Stimulated activated CD4-positive, alpha-beta T cell treated with anti-CD3 and anti-CD28 coated beads, Interleukin-12 subunit alpha, Interleukin-12 subunit beta, amount 100 ng/mL, for 24 hours (primary cell): Measurements from ENCODE around the gene JCHAIN.
"Not testable (repeated sequence)": the region's sequence is repeated elsewhere in the genome, so short reads cannot be mapped to it uniquely, and the experiment has no call there.

Source experiments
- DNase-seq, 2 experiments: peaks; one replicate each; pipeline ENCODE4 v3.0.0-alpha.2; 2020; ENCODE audit warnings: low read depth in 2 of 2

JCHAIN gene

DNA sequence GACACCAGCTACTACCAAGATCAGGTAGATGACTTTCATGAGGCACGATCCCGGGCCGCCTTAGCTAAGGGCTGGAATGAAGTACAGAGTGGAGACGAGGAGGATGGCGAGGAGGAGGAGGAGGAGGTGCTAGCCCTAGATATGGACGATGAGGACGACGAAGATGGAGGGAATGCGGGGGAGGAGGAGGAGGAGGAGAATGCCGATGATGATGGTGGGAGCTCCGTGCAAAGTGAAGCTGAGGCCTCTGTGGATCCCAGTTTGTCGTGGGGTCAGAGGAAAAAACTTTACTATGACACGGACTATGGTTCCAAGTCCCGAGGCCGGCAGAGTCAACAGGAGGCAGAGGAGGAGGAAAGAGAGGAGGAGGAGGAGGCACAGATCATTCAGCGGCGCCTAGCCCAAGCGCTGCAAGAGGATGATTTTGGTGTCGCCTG is 22.5 kb upstream of the JCHAIN start:
- DNase-seq = no peak

DNA sequence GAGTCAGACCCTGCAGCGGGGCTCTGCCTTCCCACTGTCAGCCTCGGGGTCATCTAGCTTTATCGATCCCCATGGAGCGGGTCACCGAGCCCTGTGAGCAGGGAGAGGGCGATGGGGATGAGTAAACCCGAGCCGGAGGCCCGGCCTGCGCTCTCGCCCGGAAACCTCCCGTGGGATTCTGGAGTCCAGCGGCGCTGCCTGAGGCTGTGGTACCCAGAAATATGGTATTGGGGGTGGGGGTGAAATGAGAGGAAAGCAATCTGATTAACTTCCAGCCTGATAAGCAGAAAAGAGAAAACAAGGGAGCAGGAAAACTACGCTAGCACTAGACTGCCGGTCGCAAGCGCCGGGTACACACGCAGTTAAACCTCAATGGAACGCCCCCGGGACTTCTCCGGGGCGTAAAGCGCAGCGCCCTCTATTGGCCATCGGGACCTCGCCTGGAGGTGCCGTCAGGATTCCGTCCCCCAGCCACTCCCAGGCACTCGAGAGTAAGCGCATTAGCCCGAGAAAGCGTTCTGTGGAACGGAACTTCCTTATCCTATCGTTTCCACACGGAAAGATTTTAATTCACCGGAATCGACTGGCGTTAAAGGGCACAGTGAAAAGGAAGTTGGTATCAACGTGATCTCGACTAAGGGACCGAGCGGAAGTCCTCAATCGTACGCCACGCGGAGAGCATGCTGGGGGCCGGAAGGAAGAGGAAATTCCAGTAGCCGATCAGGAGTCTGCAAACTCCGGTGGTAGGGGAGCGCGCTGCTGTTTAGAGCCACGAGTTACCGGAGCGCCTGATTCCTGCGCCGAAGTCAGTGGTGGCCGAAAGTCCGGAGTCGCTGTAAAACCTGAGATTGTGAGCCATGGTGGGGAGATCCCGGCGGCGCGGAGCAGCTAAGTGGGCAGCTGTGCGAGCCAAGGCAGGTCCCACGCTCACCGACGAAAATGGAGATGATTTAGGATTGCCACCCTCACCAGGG is 21.8 kb upstream of the JCHAIN start, which contains the start of gene UTP3:
Gene UTP3 (plus strand): TSS at position 712 of the 974 bp plus-strand sequence. CDS start 146 bp downstream, at position 858.
- peak; percentile 90 to 92 for DNase-seq

DNA sequence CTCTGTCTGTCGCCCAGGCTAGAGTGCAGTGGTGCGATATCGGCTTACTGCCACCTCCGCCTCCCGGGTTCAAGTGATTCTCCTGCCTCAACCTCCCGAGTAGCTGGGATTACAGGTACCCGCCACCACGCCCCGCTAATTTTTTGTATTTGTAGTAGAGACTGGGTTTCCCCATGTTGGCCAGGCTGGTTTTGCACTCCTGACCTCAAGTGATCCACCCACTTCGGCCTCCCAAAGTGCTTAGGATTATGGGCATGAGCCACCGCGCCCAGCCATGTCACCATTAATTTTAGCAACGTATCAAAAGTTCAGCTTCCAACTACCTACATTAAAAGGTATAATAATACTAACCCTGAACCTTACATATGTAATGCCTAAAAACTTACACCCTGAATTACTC is 21.1 kb upstream of the JCHAIN start:
- DNase-seq = no peak

DNA sequence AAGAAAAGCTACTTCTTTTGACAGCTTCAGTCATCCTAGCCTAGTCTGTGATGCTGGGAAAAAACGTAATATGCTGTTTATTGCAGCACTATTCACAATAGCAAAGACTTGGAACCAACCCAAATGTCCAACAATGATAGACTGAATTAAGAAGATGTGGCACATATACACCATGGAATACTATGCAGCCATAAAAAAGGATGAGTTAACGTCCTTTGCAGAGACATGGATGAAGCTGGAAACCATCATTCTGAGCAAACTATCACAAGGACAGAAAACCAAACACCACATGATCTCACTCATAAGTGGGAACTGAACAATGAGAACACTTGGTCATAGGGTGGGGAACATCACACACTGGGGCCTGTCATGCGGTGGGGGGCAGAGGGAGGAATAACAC is 15.8 kb upstream of the JCHAIN start:
- not testable (repeated sequence) for DNase-seq

DNA sequence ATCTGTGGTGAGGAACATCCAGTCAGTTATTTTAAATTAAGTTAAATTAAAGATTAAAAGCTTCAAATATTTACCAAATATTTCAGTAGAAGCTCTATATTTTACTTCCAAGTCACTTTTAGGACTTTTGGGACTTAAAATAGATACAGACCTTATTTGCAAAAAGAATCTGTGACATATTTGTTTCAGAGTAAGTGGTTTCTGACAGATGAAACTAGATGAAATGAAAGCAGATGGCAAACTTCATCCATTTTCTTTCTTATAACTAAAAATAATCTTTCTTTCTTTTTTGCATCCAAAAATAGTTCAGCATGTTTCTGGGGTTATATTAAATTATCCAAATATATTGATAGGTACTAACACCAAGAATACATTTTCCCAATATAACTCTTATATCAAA is 15.4 kb upstream of the JCHAIN start:
- DNase-seq = no peak

DNA sequence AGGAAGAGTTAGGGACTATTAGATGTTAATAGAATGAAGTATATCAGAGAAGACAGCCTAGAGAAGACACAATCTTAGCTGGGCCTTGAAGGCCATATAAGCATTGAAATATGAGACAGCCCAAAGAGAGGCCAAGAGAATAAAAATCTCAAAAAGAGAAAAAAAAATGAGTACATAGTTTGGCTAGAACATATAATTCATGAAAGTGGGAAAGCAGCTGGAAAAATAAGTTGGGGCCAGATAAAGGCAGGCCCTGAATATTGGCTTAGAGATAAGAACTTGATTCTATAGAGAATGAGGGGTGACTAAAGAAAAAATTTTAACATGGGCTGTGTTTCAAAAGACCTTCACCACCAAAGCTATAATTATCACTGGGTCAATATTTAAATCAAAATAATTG is 14.6 kb upstream of the JCHAIN start:
- DNase-seq = no peak

DNA sequence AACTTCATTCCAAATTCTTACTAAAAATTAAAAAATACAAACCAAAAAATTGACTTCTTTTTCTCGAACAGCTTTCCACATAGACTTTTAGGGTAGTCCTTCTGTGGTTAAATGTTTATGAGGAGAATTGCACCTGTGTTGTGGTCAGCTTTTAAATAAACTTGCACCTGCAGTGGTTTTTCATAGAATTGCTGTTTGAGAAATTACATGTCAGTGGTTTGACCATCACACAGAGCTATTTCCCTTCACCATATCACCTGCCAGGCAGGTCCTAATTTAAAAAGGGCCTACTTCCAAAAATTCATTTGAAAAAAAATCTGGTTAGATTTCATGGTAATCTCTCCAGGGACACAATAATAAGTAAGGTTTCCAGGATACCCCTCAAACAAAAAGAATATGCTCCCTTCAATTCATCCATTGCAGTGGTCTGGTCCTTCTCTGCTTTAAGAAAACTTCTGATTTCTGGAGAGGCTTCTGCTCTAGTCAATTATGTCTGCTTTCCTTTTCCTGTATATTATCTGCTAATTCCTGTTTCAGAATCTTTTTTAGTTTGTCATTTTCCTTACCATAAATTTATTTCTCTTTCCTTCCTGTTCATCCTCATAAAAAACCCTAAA is 12.2 kb upstream of the JCHAIN start:
- no peak for DNase-seq

DNA sequence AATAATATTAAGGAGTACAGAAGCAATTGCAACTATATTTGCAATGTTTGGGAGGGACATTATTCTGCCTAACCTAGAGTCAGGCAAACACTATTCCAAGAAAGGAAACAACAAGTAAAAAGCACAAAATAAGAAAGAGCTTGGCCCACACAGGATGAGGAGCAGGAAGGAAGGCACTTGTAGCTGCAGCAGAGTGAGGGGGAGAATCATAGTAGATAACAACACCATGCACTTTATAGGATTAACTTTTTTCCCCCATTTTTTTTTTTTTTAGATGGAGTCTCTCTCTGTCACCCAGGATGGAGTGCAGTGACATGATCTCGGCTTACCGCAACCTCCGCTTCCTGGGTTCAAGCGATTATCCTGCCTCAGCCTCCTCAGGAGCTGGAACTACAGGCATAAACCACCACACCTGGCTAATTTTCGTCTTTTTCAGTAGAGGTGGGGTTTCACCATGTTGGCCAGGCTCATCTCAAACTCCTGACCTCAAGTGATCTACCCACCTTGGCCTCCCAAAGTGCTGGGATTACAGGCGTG is 10.3 kb upstream of the JCHAIN start:
- DNase-seq = no peak

DNA sequence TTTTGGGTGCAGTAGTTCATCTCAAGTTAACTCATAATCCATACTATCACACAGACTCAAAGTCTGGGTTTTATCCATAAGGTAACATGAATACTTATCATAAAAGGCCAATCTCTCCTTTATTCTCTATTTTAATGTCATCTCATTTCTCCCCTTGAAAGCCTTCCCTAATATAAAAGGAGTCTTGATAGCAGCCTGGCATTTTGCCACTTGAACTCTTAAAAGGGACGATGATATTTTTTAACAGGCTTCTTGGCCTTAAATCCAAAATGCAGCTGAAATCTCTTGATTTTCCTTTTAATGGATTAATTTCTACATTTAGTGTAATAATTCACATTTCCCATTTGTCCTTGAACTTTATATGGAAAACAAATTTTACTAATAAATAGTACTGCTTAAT is 8.4 kb upstream of the JCHAIN start:
- DNase-seq = no peak

DNA sequence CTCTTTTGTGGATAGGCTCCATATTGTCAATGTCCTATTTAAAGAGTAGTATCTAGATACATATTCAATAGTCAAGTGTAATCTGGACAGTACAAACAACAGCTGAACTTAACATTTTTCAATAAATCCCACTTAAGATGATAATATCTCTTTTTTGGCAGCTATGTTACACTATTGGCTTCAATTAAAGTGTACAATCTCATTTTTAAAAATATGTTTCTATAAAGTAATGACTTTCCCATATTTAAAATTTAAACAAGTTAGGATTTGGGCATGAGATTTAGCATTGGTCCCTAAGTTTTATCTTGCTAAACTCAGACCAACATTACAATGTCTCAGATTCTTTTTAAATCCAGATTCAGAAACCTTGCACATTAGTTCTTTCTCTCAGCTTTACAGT is 7.9 kb upstream of the JCHAIN start:
- DNase-seq = no peak

DNA sequence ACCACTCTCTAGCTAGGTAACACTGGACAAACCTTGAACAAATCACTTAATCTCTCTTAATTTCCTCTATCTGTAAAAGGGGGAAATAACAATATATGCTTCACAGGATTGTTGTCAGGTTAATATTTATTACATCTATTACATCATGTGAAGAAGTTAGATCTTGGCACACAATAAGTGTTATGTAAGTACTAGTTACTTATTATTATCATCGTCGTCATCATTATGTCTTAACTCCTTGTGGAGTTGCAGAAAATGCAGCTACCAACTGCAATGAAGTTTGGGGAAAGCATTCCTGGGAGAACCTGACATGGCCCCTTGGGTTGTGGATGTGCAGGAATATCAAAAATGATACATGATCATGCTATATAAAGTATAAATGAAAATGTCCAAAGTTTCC is 4.8 kb upstream of the JCHAIN start:
- no peak for DNase-seq

DNA sequence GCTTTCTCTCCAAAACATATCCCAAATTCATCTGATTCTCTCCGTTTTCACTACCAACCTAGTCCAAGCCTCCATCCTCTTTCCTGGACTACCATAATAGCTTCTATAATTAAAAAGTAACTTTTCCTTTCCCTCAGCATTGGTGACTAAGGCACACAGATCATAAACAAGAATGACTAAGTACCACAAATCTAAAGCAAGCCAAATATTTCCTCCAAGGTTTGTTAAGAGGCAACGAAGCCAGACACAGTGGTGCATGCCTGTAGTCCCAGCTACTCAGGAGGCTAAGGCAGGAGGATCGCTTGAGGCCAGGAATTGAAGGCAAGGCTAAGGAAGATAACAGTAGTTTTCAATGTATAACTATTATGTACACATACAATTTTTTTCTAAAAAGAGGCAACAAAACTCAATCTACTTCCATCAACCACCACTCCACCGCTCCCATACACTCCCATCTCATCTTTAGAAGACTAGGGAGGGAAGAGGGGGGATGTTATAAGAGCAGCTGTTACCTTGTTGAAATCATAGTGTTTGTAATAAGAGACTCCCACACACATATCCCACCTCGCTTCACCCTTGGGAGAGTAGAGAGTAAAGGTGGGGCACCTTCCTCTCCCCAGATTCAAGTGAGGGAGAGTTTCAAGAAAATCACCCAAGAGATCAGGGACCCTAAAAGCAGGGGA is 4.2 kb upstream of the JCHAIN start:
- DNase-seq = no peak

DNA sequence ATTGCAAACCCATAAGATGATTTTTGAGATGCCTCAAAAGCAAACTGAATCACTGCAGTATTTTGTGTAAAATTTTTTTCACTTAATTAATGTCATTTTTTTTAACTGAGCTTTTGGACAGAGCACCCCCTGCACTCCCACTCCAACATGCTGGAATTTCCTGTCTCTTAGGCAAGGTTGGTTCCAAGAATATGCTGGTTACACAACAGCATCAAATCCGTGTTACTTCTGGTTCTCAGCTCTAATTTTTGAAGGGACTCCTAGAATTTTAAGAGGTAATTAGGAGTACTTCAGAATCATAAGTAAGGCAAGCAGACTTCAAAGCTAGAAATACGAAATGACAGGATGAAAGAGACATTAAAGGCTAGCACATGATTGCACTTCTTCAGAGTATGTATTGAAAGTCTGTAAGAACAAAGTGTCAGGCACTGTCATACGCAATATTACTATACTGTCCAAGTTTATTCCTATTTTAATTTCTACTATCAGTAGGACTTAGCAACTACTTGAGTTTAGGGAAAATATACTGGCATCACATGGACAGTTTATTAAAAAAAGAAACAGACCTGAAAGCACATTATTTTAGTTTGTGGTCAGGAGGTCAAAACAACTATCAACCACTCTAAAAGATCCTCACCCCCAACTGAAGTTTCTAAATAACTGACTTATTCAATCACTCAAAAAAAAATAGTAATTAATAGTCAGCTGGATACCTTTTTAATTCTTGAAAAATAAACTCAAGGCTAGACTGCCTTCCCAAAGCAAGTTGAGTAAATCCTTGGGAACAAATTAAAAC is 1.6 kb upstream of the JCHAIN start:
- DNase-seq = no peak

DNA sequence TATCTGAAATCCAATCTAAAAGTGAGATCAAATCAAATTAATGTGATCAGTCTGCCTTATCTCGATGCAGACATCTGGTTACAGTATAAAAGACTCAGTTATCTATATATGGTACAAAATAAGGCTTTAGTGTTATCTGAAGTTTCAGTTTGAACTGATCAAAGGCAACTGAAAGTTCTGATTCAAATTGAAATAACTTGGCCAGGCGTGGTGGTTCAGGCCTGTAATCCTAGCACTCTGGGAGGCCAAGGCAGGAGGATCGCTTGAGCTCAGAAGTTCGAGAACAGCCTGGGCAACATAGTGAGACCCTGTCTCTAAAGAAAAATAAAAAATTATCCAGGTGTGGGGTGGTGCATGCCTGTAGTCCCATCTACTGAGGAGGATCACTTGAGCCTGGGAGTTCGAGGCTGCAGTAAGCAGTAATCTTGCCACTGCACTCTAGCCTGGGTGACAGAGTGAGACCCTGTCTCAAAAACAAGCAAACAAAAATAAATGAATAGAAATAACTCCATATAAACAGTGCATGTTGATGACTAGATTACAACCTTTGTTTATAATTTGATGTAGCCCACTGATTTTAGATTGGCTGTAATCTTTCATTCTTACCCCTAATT is 4.9 kb downstream of the JCHAIN start:
- DNase-seq = peak in 1 of 2 experiments; percentile 2

DNA sequence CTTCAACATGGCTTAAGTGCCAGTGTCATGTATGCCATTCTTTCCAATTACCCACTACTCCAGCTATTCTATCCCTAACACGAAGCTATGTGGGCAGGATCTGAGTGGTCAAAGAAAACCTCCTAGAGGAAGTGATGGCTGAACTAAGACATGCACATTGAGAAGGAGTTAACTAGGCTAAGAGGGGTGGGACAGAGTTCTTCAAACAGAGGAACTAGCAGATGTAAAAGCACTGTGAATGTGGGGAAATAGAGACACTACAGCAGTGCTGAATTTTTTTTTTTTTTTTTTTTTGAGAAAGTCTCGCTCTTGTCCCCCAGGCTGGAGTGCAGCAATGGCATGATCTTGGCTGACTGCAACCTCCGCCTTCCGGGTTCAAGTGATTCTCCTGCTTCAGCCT is 6.2 kb downstream of the JCHAIN start:
- DNase-seq = no peak

DNA sequence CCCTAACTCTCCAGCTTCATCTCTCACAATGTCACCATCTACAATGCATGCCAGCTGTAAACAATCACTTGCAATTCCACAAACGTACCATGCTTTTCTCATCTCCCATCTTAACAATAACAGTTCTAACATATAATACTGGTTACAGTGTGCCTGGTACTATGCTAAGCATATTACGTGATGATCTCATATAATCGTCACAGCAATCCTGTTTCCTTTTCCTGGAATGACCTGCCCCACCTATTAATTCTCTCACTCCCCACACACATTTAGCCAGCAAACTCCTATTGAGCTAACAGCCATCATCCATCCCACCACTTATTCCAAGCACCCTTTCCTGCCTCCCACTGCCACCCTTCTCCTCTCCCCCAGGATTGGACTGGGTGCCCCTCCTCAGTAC is 7.9 kb downstream of the JCHAIN start:
- no peak for DNase-seq

DNA sequence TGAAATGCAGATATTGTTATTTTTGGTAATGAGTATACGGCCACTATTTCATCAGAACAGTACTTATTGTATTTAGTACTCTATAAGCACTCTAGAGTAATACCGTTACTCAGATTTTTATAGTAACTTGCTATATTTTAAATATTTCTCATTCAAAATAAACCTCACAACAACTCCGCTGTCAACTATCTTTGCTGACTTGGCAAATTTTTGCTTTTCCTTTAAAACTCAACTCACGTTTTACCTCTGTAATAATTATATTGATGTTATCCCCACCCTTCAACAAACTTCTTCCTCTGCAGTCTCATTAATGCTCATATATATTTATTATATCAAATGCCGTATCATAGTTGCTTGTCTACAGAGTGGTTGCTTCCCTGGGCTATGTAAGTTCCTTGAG is 9.0 kb downstream of the JCHAIN start:
- DNase-seq = no peak

DNA sequence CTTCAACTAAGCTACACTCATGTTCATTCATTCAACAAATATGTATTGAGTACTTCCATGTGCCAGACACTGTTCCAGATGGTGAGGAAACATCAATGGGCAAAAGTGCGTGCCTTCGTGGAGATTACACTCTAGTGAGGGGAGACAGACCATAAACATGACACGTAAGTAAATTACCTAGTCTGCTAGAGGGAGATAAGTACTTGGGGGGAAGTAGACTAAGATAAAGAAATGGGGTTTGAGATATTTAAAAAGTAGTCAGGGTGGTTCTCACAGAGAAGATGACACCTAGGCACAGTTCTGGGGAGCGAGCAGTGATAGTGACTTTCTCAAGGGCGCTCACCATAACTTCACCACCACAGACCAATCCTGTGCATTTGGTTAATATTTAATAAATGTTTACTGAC is 11.7 kb downstream of the JCHAIN start:
- DNase-seq = no peak

DNA sequence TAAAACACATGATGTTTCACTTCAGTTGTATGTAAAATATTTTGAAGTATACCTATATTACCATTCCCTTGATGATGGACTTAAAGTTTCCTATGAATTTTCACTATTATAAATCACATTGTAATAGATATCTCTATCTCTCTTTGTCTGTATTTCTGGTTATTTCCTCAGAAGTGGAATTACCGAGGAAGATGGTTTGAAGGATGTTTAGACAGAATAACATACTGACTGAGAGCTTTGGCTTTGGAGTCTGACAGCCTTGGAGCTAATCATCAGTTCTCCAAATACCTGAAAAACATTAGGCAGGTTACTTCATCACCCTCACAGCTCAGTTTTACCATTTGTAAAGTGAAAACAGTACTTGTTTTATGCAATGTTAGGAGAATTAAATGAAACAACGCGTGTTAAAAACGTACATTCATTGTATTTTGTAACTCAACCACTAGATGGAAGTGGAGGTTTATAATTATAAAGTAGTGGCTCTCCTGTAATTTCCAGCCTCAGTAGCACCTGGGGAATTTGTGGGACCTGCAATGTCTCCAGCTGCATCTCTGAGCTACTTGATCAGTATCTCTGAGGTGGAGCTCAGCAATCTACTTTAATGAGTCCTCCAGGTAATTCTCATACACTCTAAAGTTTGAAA is 14.3 kb downstream of the JCHAIN start:
- DNase-seq = no peak

DNA sequence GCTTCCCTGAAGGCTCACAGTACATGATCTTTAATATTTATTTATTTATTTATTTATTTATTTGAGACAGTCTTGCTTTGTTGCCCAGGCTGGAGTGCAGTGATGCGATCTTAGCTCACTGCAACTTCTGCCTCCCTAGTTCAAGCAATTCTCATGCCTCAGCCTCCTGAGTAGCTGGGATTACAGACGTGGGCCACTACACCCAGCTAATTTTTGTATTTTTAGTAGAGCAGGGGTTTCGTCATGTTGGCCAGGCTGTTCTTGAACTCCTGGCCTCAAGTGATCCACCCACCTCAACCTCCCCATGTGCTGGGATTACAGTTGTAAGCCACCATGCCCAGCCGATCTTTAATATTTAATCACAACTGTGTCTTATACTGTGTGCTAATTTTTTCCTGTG is 15.6 kb downstream of the JCHAIN start:
- DNase-seq = not testable (repeated sequence)
